HepG2 (cell line): ENCODE measurements around the gene RNASE12. TPM values are rescaled to one million over a fixed set of nuclear protein-coding genes. Genes with fewer than 3 reads are reported as not detected.

Experiments used
- AKAP8 ChIP-seq: sonication (generic); formaldehyde crosslinking; IDR thresholded peaks from 2 replicates; pipeline ENCODE4 v1.5.1; 2020; ENCODE audit warnings: mild to moderate bottlenecking, missing genetic modification reagents
- DNMT3B ChIP-seq: conservative IDR thresholded peaks from 2 replicates; pipeline ENCODE4 v1.6.1; 2016; ENCODE audit warnings: missing biosample characterization, control low read depth
- ELF4 ChIP-seq: sonication (generic); formaldehyde crosslinking; IDR thresholded peaks from 2 replicates; pipeline ENCODE4 v1.5.0; 2020; ENCODE audit warnings: missing genetic modification reagents, mild to moderate bottlenecking, moderate library complexity, borderline replicate concordance
- ETS1 ChIP-seq: sonication (generic); formaldehyde crosslinking; IDR thresholded peaks from 2 replicates; pipeline ENCODE4 v1.4.0; 2020; ENCODE audit warnings: missing genetic modification reagents
- FUBP1 ChIP-seq: sonication (generic); formaldehyde crosslinking; IDR thresholded peaks from 2 replicates; pipeline ENCODE4 v1.5.1; 2020; ENCODE audit warnings: missing genetic modification reagents, mild to moderate bottlenecking, borderline replicate concordance
- GFI1 ChIP-seq: sonication (generic); formaldehyde crosslinking; IDR thresholded peaks from 2 replicates; pipeline ENCODE4 v1.5.0; 2020; ENCODE audit warnings: missing genetic modification reagents, mild to moderate bottlenecking, borderline replicate concordance
- HNF1B ChIP-seq: sonication (generic); formaldehyde crosslinking; IDR thresholded peaks from 2 replicates; pipeline ENCODE4 v1.5.1; 2020; ENCODE audit warnings: mild to moderate bottlenecking, moderate library complexity, missing genetic modification reagents
- MED1 ChIP-seq: sonication (generic); formaldehyde crosslinking; IDR thresholded peaks from 2 replicates; pipeline ENCODE4 v1.4.0; 2020; ENCODE audit warnings: missing genetic modification reagents
- NCOA1 ChIP-seq: sonication (generic); formaldehyde crosslinking; IDR thresholded peaks from 2 replicates; pipeline ENCODE4 v1.9.0; 2021; ENCODE audit warnings: missing genetic modification reagents
- NRL ChIP-seq: sonication (generic); formaldehyde crosslinking; IDR thresholded peaks from 2 replicates; pipeline ENCODE4 v1.5.0; 2020; ENCODE audit warnings: missing genetic modification reagents, mild to moderate bottlenecking, moderate library complexity, borderline replicate concordance
- POLR2G ChIP-seq: fragments of 200-400 bp; formaldehyde crosslinking; IDR thresholded peaks from 2 replicates; pipeline ENCODE4 v1.6.1; 2018; ENCODE audit warnings: mild to moderate bottlenecking, low read depth, low read length, moderate library complexity
- SIN3A ChIP-seq: IDR thresholded peaks from 2 replicates; pipeline ENCODE4 v1.6.1; 2011; ENCODE audit warnings: low read depth, mild to moderate bottlenecking, control low read depth, low read length, borderline replicate concordance
- SOX5 ChIP-seq: IDR thresholded peaks from 2 replicates; pipeline ENCODE4 v1.6.1; 2016; ENCODE audit warnings: borderline replicate concordance
- SUZ12 ChIP-seq: fragments of 150-350 bp; IDR thresholded peaks from 2 replicates; pipeline ENCODE4 v1.6.1; 2014; ENCODE audit warnings: low read depth, low read length
- ZFP91 ChIP-seq: sonication (generic); formaldehyde crosslinking; IDR thresholded peaks from 2 replicates; pipeline ENCODE4 v1.9.0; 2022; ENCODE audit warnings: missing genetic modification reagents, mild to moderate bottlenecking, borderline replicate concordance
- ZMYM3 ChIP-seq: sonication (generic); formaldehyde crosslinking; IDR thresholded peaks from 2 replicates; pipeline ENCODE4 v1.5.1; 2020; ENCODE audit warnings: mild to moderate bottlenecking, missing genetic modification reagents
- ZNF589 ChIP-seq: sonication (generic); formaldehyde crosslinking; conservative IDR thresholded peaks from 2 replicates; pipeline ENCODE4 v1.8.0; 2022; ENCODE audit warnings: mild to moderate bottlenecking, moderate library complexity, missing genetic modification reagents
- ZNF775 ChIP-seq: sonication (generic); formaldehyde crosslinking; IDR thresholded peaks from 2 replicates; pipeline ENCODE4 v1.4.0; 2020; ENCODE audit warnings: missing genetic modification reagents, mild to moderate bottlenecking, moderate library complexity, borderline replicate concordance
- ZSCAN12 ChIP-seq: sonication (generic); formaldehyde crosslinking; IDR thresholded peaks from 2 replicates; pipeline ENCODE4 v1.9.0; 2021; ENCODE audit warnings: mild to moderate bottlenecking, missing genetic modification reagents
- polyA plus RNA-seq, 8 experiments: library from polyadenylated mRNA; depleted of rRNA in 3 of 8; stranded (reverse) in 7 of 8; unstranded in 1 of 8; fragments of >200 nt; fragmentation: Illumina TruSeq in 4 of 8; extraction: Trizol in 4 of 8; gene quantifications; 2 replicates each; pipeline versions ENCODE4 v1.2.1 to v1.2.3, GENCODE V29; 2011 to 2016; ENCODE audit warnings: low read depth in 4 of 8, missing spikeins in 1 of 8, mixed read lengths in 1 of 8; ENCODE audit not compliant: insufficient read depth in 1 of 8
- total RNA-seq, 5 experiments: library from RNA; depleted of rRNA; stranded (reverse); fragments of >200 nt; fragmentation: Illumina TruSeq; extraction: Trizol; gene quantifications; 2 replicates each; pipeline ENCODE4 v1.2.3, GENCODE V29; 2016; ENCODE audit warnings: low read depth in 1 of 5
- TF ChIP-seq, protein P1 (sequence below): sonication (generic); formaldehyde crosslinking; IDR thresholded peaks from 2 replicates; pipeline ENCODE4 v1.8.1; 2022; ENCODE audit warnings: low read depth, mild to moderate bottlenecking, missing genetic modification reagents

Gene RNASE12
- total and polyA plus RNA-seq, 2 of the 13 experiments (the other 11 are each of a cell fraction or from before 2014, with no cell fraction given): not detected

GRCh38 chr14:20606190-20606901, 15.2 kb upstream of the RNASE12 start (continued):
- TF ChIP-seq FUBP1 (CRISPR knock-in tag) (no peak), GFI1 (CRISPR knock-in tag) (peak; percentile 77; the same call in 1 of the 2 replicates), ETS1 (CRISPR knock-in tag) (no peak), NCOA1 (CRISPR knock-in tag) (no peak), SOX5 (CRISPR knock-in tag) (0 out of 2 replicates have a peak, but pooled peaks have one; percentile 13), SIN3A (0 out of 2 replicates have a peak, but pooled peaks have one; percentile 24), ZNF775 (CRISPR knock-in tag) (no peak), MED1 (CRISPR knock-in tag) (peak; percentile 67), ZFP91 (CRISPR knock-in tag) (peak; percentile 62), ZNF589 (CRISPR knock-in tag) (no peak), HNF1B (CRISPR knock-in tag) (peak; percentile 79), DNMT3B (CRISPR knock-in tag) (no peak), NRL (CRISPR knock-in tag) (no peak; the same call in 1 of the 2 replicates), POLR2G (no peak), ZSCAN12 (CRISPR knock-in tag) (no peak), AKAP8 (CRISPR knock-in tag) (no peak), ZMYM3 (peak; percentile 63), SUZ12 (no peak), ELF4 (CRISPR knock-in tag) (no peak)
- TF ChIP-seq, protein P1, sequence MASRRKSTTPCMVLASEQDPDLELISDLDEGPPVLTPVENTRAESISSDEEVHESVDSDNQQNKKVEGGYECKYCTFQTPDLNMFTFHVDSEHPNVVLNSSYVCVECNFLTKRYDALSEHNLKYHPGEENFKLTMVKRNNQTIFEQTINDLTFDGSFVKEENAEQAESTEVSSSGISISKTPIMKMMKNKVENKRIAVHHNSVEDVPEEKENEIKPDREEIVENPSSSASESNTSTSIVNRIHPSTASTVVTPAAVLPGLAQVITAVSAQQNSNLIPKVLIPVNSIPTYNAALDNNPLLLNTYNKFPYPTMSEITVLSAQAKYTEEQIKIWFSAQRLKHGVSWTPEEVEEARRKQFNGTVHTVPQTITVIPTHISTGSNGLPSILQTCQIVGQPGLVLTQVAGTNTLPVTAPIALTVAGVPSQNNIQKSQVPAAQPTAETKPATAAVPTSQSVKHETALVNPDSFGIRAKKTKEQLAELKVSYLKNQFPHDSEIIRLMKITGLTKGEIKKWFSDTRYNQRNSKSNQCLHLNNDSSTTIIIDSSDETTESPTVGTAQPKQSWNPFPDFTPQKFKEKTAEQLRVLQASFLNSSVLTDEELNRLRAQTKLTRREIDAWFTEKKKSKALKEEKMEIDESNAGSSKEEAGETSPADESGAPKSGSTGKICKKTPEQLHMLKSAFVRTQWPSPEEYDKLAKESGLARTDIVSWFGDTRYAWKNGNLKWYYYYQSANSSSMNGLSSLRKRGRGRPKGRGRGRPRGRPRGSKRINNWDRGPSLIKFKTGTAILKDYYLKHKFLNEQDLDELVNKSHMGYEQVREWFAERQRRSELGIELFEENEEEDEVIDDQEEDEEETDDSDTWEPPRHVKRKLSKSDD (CRISPR knock-in tag): peak; percentile 60; the same call in 1 of the 2 replicates
